Measurements from ENCODE around the gene PPM1M.

PPM1M gene, protein sequence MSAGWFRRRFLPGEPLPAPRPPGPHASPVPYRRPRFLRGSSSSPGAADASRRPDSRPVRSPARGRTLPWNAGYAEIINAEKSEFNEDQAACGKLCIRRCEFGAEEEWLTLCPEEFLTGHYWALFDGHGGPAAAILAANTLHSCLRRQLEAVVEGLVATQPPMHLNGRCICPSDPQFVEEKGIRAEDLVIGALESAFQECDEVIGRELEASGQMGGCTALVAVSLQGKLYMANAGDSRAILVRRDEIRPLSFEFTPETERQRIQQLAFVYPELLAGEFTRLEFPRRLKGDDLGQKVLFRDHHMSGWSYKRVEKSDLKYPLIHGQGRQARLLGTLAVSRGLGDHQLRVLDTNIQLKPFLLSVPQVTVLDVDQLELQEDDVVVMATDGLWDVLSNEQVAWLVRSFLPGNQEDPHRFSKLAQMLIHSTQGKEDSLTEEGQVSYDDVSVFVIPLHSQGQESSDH

GRCh38 chr3:52245322-52246263 lies at the start of gene PPM1M:
PPM1M (plus strand) TSS chr3:52245759; CDS start chr3:52245825, 66 bp downstream.
- no peak for DNase-seq (ENCODE audit: low read depth)

DNA sequence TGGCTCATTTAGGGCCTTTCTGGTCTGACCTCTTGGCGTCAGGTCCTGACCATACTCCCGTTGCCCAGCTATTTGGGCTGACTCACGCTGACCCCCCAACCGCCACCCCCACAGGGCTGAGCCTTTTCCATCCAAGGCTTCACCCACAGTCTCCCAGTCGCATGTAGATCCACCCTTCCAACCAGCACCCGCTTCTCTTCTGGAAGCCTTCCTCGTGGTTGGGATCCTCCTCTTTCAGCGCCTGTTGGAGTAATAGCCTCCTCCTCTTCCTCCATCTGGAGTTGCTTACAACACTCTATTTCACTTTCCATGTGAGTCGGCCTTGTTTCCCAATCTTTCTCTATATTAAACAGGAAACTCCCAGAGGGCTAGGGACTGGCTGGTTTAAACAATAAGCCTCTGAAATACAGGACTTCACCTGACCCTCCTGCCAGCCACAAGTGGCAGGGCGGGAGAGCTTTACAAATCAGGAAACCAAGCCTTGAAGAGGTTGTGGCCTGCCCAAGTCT lies 49.7 kb upstream of the PPM1M start:
- no peak for DNase-seq (ENCODE audit: low read depth)

GRCh38 chr3:52196977-52197376 lies 48.6 kb upstream of the PPM1M start:
- no peak for DNase-seq (ENCODE audit: low read depth)

DNA sequence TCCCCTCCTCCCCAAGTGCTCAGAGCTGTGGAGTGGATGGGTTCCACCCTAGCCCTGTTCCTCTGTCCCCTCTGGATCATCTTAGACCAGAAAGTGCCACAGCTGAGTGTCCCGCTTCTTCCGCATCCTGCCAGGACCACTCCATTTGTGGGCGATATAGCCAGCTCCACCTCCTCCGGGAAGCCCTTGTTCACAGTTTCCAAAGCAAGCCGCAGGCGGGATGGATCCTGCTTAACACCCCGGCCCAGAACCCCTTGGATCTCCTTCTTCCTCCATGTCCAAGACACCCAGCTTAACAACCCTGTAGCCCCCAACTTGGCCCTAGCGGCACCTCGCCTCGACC lies 48.1 kb upstream of the PPM1M start:
- DNase-seq (ENCODE audit: low read depth): no peak

DNA sequence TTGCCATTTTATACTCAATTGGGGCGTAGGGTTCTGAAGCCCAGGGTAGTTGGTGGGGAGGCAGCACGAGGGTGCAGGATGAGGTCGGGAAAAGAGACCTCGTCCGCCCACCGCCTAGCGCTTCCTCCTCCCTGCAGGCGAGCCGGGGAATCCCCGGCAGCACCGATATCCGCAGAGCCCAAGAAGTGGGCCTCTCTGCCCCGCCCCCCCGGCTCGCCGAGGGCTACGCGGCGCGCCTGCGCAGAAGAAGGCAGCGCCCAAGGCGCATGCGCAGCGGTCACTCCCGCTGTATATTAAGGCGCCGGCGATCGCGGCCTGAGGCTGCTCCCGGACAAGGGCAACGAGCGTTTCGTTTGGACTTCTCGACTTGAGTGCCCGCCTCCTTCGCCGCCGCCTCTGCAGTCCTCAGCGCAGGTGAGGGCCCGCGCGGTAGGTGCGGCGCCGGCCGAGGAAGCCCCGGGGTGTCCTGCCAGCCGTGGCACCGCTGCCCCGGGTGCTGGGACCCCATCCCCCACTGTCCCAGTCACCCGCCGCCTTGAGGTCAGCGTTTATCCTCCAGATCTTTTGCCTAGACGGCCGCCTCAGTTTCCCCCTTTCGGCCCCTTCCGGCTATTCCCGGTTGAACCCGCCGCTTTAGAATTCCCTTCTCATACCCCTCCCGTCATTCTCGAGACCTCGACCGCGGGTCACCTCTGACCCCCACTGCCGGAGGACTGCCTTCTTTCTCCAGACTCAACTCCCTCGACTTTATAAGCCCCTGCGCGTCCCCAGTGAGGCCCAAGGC lies 47.5 kb upstream of the PPM1M start, which contains the start of gene ALAS1:
ALAS1 (plus strand) TSS at position 319 of the 784 bp plus-strand sequence. CDS start 1,082 bp downstream, outside the sequence.
- peak; percentile 73 for DNase-seq (ENCODE audit: low read depth)

DNA sequence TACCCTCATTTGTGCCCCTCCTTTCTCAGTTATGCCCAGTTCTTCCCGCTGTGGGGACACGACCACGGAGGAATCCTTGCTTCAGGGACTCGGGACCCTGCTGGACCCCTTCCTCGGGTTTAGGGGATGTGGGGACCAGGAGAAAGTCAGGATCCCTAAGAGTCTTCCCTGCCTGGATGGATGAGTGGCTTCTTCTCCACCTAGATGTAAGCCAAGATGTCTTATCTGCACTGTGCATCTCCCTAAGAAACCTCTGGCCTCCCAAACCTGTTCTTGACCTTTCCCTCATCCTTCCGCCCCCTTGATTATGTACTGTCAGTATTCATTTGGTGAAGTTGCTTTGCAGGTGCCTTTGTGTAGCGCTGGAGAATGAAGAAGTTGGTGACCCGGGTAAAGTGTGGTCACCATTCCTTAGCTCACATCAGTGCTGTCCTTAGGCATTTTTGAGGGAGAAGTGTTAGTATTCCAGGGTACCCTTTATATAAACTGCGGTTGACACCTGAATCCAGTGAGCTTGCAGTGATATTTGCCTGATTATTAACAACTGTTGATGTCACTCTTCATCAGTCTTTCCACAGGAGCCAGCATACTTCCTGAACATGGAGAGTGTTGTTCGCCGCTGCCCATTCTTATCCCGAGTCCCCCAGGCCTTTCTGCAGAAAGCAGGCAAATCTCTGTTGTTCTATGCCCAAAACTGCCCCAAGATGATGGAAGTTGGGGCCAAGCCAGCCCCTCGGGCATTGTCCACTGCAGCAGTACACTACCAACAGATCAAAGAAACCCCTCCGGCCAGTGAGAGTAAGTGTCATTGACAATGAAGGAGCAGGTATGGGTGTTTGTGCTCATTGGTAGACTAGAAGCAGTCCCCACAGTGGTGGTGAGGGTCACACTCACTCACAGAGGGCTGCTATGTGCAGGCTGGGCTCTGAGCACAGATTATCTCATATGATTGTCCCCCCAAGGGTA lies 46.6 kb upstream of the PPM1M start:
- DNase-seq (ENCODE audit: low read depth): no peak

DNA sequence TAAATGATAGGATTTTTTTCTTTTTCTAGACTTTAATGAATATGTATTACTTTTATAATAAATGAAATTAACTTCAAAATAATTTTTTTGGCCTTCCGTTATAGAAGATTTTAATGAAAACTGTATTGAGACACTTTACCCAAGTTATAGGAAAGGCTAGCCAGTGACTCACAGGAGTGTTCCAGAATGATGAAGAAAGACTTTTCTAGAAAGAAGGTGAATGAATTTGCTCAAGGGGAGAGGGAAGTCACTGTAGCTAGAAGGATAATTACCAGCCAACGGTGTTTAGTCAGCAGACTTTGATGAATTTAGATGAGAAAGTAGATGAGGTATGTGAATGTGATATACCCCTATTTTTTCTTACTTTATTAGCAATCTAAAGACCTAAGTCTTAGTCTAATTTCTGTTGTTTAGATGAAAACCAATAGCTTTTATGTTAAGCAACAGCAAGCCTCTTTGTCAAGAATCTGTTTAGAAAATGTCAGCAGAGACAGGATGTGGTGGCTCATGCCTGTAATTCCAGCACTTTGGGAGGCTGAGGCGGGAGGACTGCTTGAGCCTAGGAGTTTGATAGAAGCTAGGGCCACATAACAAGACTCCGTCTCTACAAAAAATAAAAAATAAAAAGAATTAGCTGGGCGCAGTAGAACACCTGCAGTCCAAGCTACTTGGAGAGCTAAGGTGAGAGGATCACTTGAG lies 44.4 kb upstream of the PPM1M start:
- DNase-seq (ENCODE audit: low read depth): no peak

DNA sequence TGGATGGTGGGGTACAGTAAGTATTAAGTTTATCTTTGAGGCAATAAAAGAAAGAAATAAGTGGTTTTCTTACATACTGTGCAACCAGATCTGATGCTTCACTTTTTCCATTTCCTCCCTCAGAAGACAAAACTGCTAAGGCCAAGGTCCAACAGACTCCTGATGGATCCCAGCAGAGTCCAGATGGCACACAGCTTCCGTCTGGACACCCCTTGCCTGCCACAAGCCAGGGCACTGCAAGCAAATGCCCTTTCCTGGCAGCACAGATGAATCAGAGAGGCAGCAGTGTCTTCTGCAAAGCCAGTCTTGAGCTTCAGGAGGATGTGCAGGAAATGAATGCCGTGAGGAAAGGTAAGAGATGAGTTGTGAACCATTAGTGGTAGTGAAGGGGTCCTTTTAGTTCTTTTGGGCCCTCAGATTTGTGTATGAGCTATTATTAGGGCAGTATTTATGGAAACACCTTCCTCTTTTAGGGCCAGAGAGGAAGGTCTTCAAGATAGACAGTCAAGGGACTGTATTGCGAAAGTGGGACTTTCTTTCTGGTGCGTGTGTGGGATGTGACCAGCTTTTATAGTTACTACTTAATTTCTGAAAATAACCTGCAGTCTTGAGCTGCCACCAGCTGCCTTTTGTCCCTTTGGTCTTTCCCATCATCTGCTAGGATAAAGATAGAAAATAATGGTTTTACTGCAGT lies 43.0 kb upstream of the PPM1M start:
- DNase-seq (ENCODE audit: low read depth): no peak

GRCh38 chr3:52203701-52204100 lies 41.9 kb upstream of the PPM1M start:
- no peak for DNase-seq (ENCODE audit: low read depth)

- no peak for DNase-seq (ENCODE audit: low read depth)
Measured at GRCh38 chr3:52204337-52205073, 41.1 kb upstream of the PPM1M start.

- no peak for DNase-seq (ENCODE audit: low read depth)
Measured at GRCh38 chr3:52205727-52206372, 39.7 kb upstream of the PPM1M start.

DNA sequence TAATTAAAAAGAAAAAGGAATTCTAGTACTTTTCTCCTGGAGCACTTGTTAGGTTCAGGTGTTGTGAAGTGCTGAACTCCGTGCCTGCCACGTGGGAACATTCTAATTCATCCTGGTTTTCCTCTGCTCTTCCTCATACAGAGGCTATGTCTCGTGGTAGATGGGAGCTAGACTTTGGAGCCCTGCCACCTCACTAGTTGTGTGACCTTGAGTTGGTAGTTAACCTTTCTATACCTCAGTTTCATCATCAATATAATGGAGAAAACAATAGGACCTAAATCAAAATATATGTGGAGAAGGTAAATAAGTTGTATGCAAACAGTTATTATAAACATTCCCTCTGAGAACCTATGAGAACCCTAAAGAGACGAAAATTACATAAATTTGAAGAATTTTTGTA lies 37.0 kb upstream of the PPM1M start:
- DNase-seq (ENCODE audit: low read depth): no peak

GRCh38 chr3:52210037-52210436 lies 35.5 kb upstream of the PPM1M start:
- DNase-seq (ENCODE audit: low read depth): no peak

DNA sequence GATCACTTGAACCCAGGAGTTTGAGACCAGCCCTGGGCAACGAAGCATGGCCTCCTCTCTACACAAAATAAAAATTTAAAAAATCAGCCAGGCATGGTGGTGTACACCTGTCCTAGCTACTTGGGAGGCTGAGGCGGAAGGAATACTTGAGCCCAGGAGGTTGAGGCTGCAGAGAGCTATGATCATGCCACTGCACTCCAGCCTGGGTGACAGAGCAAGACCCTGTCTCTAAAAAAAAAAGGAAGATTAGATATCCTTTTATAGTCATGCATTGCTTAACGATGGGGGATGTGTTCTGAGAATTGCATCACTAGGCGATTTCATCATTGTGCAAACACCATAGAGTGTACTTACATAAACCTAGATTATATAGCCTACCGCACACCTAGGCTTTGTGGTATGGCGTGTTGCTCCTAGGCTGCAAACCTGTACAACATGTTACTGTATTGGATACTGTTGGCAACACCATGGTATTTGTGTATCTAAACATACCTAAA lies 35.0 kb upstream of the PPM1M start:
- no peak for DNase-seq (ENCODE audit: low read depth)

GRCh38 chr3:52211268-52211891 lies 34.2 kb upstream of the PPM1M start:
- no peak for DNase-seq (ENCODE audit: low read depth)

DNA sequence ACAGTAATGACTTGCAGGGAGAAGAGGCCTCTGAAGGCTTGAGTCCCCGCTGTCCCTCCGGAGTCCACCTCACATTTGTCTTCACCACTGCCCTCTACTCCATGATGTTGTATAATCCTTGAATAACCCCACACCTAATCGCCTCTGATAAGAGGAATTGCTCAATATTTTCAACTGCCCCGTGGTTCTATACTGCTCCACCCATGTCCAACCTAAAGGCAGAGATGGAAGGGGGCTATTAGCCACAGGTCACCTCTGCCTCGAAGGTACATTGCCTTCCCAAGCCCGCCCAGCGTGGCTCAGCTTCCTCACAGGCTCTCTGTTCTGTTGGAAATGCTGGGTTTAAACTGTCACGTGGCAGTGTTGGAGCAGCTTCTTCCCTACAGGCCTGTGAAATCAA lies 32.6 kb upstream of the PPM1M start:
- no peak for DNase-seq (ENCODE audit: low read depth)

DNA sequence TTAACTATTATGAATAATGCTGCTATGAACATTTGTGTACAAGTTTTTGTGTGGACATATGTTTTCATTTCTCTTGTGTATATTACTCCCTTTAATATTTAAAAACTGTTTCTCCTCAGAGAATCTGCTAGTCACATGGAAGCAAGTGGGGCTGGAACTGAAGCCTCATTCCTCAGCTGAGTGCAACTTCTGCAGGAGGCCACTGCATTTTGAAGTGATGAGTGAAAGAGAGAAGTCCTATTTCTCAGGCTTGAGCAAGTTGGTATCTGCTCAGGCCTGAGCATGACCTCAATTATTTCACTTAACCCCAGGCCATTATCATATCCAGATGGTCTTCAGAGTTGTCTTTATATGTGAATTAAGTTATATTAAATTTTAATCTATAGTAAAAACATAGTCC lies 31.7 kb upstream of the PPM1M start:
- DNase-seq (ENCODE audit: low read depth): no peak

- DNase-seq (ENCODE audit: low read depth): no peak
Measured at GRCh38 chr3:52215351-52215750, 30.2 kb upstream of the PPM1M start.

Measured in HS-27A (cell line).